ENCODE measurements around the gene SPATA2L. TPM values are rescaled to one million over a fixed set of nuclear protein-coding genes. Genes with fewer than 3 reads are reported as not detected.

SPATA2L gene
- total RNA-seq = 1 to 10 TPM; 2.6 to 3.3 TPM

GRCh38 chr16:89701425-89702406 lies at the start of gene SPATA2L:
SPATA2L (minus strand) TSS chr16:89701705; CDS start chr16:89701232, 473 bp downstream.
- H3K9me3 Mint-ChIP-seq = no peaks in the 10 kb centered on the region
- no peaks in the 10 kb centered on the region for H3K27me3 Mint-ChIP-seq
- peak; percentile 15 for TF ChIP-seq CTCF (IDR thresholded peaks at IDR 0.05)
- ChIA-PET CTCF (interaction anchor here (1.0 to 3.4 kb wide), 15 partner anchors 8 to 372 kb away, joined by 3 to 28 read pairs (median 4); partner anchors contain the start of genes CDK10 and TCF25), POLR2A (interaction anchor here (1.2 to 2.6 kb wide), 7 partner anchors 9 to 172 kb away, joined by 5 to 11 read pairs (median 7); partner anchors contain the start of genes CHMP1A, SPATA33 and TCF25)
- intact Hi-C loops (cut with micrococcal nuclease) = loop anchor here (10.0 kb wide), 1 partner anchor 93 kb away; no protein-coding TSS in a partner anchor
- H3K4me1 Mint-ChIP-seq (ENCODE audit: low read depth) = peaks cover 18% of the 10 kb centered on the region
- no peaks in the 10 kb centered on the region for H3K36me3 Mint-ChIP-seq (ENCODE audit: low read depth)
- H3K4me3 Mint-ChIP-seq = peak within 1 kb of the TSS; percentile 69
- H3K27ac Mint-ChIP-seq = peak within 1 kb of the TSS; percentile 71
- ATAC-seq (peak; percentile 85), DNase-seq (peak; percentile 96)

- Mint-ChIP-seq H3K9me3 (no peaks in the 10 kb centered on the region), H3K36me3 (ENCODE audit: low read depth) (peaks cover 45% of the 10 kb centered on the region), H3K4me3 (no peak overlapping the region), H3K27ac (no peak overlapping the region), H3K4me1 (ENCODE audit: low read depth) (peaks cover 4% of the 10 kb centered on the region), H3K27me3 (no peaks in the 10 kb centered on the region)
- intact Hi-C loops (cut with micrococcal nuclease) = no loop called here
- no peak for ATAC-seq
- ChIA-PET POLR2A (interaction anchor here (1.0 to 1.7 kb wide), 4 partner anchors 9 to 21 kb away, joined by 3 to 4 read pairs (median 3); no protein-coding TSS in a partner anchor), CTCF (interaction anchor here (0.8 to 1.3 kb wide), 3 partner anchors 12 to 108 kb away, joined by 3 read pairs; no protein-coding TSS in a partner anchor)
- TF ChIP-seq CTCF (IDR thresholded peaks at IDR 0.05) = no peak
- DNase-seq = no peak
Measured at GRCh38 chr16:89749637-89750036, 48.1 kb upstream of the SPATA2L start.

- intact Hi-C loops (cut with micrococcal nuclease) = no loop called here
- Mint-ChIP-seq H3K9me3 (no peaks in the 10 kb centered on the region), H3K4me3 (no peak overlapping the region)
Measured at GRCh38 chr16:89748921-89749320, 47.4 kb upstream of the SPATA2L start.

GRCh38 chr16:89748076-89748475 lies 46.6 kb upstream of the SPATA2L start:
- no peak for DNase-seq
- no peak for TF ChIP-seq CTCF (IDR thresholded peaks at IDR 0.05)
- no peak for ATAC-seq
- no peaks in the 10 kb centered on the region for H3K27me3 Mint-ChIP-seq
- CTCF ChIA-PET = interaction anchor here (2.4 kb wide), 1 partner anchor 47 kb away, joined by 7 read pairs; the partner anchor contains the start of gene SPATA2L
- intact Hi-C loops (cut with micrococcal nuclease) = no loop called here
- POLR2A ChIA-PET = interaction anchor here (0.7 to 0.9 kb wide), 2 partner anchors 11 to 25 kb away, joined by 3 to 4 read pairs; no protein-coding TSS in a partner anchor
- no peak overlapping the region for H3K4me3 Mint-ChIP-seq
- peaks cover 46% of the 10 kb centered on the region for H3K36me3 Mint-ChIP-seq (ENCODE audit: low read depth)
- H3K27ac Mint-ChIP-seq = no peak overlapping the region
- no peaks in the 10 kb centered on the region for H3K9me3 Mint-ChIP-seq
- H3K4me1 Mint-ChIP-seq (ENCODE audit: low read depth) = peaks cover 8% of the 10 kb centered on the region

More at GRCh38 chr16:89748921-89749320, 47.4 kb upstream of the SPATA2L start:
- no peaks in the 10 kb centered on the region for H3K27me3 Mint-ChIP-seq
- DNase-seq = no peak
- ATAC-seq = no peak
- H3K36me3 Mint-ChIP-seq (ENCODE audit: low read depth) = peaks cover 49% of the 10 kb centered on the region
- H3K27ac Mint-ChIP-seq = no peak overlapping the region
- TF ChIP-seq CTCF (IDR thresholded peaks at IDR 0.05) = no peak
- ChIA-PET CTCF (interaction anchor here (0.8 kb wide), 1 partner anchor 49 kb away, joined by 3 read pairs; no protein-coding TSS in a partner anchor), POLR2A (interaction anchor here (1.0 to 1.7 kb wide), 2 partner anchors 8 to 21 kb away, joined by 3 to 4 read pairs; no protein-coding TSS in a partner anchor)
- H3K4me1 Mint-ChIP-seq (ENCODE audit: low read depth) = peaks cover 4% of the 10 kb centered on the region

Measured in activated CD8-positive, alpha-beta T cell treated with anti-CD3 and anti-CD28 coated beads for 36 hours (primary cell).